Islet precursor cell (in vitro differentiated cells): ENCODE measurements around the gene RESP18.
A peak's percentile ranks its signal among the peaks of the same experiment; 100 is the strongest.

Experiments used
- DNase-seq: peaks from one replicate; pipeline ENCODE4 v3.0.0-alpha.2; 2018

Gene RESP18

DNA sequence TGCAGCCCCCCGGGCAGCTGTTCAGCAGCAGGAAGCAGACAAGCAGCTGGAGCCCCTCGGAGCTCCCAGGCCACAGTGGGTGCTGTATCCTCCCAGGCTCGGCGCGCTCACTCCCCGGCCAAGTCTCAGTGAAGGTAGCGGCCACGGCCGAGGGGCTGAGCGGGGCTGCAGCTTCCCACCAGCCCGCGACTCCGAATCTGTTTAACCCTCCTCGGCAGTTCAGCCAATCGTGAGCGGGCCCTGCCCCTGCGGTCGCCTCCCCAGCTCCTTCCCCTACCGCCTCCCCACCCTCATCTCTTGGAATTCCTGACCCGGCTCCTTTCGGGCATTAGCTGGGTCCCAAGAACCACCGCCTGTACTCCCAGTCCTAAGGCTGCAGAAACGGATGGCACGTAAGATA lies at the start of gene RESP18:
Gene RESP18, minus strand, starts transcription at position 203 of the 400 bp plus-strand sequence.
- no peak for DNase-seq

DNA sequence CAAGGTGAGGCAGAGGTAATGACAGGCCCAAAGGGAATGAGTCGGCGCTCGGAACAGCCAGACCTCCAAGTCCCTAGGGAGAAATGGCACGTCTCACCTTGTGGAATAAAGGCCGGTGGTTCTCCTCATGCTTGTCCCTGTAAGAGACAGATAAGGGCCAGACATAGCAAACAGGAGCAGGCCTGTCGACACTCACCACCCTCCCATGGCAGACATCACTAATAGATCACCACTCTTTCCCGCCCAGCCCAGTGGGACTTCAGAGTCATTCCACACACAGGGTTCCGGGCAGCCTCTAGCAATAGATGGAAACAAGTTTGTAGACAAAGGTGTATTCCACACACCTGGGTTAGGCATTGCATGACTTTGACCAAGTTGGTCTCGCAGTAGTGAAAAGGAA lies 48.9 kb upstream of the RESP18 start:
- no peak for DNase-seq

GRCh38 chr2:219380926-219381325 lies 48.4 kb upstream of the RESP18 start:
- no peak for DNase-seq

DNA sequence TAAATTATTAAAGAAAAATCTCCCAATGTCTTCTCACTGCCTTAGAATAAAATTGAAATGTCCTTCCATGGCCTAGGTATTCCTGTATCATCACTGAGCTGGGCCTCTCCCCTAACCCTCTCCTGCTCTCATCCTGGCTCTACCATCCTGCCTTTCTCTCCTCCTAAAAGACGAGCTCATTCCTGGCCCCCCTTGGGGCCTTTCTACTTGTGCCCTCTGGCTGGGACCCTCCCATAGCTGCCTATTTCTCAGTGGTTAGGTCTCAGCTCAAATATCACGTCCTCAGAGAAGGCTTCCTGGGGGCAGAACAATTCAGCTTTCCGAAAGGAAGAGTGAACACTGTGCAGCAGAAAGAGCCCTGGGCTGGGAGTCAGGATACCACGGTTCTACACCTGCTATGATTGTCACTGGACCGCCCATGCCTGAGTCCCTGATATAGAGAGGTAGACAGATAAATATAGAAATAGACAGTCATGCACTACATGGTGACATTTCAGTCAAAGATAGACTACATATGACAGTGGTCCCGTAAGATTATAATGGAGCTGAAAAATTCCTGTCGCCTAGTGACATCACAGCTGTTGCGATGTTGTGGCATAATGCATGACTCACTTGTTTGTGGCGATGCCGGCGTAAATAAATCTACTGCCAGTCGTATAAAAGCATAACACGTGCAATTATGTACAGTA lies 45.8 kb upstream of the RESP18 start:
- DNase-seq, result no peak

- DNase-seq, result no peak
Measured at GRCh38 chr2:219369447-219369861, 36.9 kb upstream of the RESP18 start.

DNA sequence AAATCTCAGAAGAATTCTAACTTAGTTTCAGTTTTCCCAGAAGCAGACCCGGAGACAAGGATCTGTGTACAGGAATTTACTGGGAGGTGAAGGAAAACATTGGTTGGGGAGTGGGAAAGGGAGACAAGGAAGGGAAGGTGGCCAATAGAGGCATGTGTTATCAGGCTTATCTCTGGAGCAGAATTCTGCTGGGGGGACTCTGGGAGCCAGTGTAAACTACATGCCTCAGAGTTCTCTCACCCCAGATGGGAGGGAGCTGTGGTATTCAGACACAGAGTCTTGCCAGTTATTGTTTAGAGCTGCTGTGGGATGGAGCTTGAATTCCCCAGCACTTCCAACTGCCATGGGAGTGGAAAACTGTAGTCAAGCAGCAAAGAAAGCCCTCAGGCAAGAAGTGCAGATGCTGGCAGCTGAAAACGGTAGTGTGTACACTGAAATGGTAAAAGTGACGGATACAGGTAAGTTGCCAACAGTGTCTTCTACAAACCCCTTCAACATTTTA lies 36.2 kb upstream of the RESP18 start:
- peak; percentile 94 for DNase-seq

GRCh38 chr2:219362524-219363164 lies 30.1 kb upstream of the RESP18 start:
- no peak for DNase-seq

- no peak for DNase-seq
Measured at GRCh38 chr2:219362072-219362471, 29.5 kb upstream of the RESP18 start.

- no peak for DNase-seq
Measured at GRCh38 chr2:219358170-219359075, 25.9 kb upstream of the RESP18 start.

- DNase-seq, result no peak
Measured at GRCh38 chr2:219356834-219357233, 24.3 kb upstream of the RESP18 start.

DNA sequence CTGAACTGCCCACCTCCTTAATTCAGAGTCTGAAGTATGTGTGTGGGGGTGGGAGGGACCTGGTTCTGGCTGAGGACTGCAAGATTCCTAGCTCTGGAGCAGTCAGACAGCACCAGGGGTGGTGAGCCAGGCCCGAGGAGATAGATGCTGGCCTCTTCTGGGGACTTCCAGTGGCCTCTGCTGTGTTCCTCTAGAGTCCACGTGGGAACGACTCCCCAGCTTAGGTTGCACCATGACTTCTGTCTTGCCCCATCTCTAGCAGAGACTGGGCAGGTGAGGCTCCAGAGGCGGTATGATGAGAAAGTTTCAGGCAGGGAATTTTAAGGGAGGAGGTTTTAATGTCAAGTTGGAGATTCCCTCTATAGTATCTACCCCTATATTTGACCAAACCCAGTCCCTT lies 22.0 kb upstream of the RESP18 start:
- no peak for DNase-seq

GRCh38 chr2:219353129-219353528 lies 20.6 kb upstream of the RESP18 start:
- no peak for DNase-seq

GRCh38 chr2:219352448-219353023 lies 20.0 kb upstream of the RESP18 start:
- DNase-seq, result peak; percentile 77

DNA sequence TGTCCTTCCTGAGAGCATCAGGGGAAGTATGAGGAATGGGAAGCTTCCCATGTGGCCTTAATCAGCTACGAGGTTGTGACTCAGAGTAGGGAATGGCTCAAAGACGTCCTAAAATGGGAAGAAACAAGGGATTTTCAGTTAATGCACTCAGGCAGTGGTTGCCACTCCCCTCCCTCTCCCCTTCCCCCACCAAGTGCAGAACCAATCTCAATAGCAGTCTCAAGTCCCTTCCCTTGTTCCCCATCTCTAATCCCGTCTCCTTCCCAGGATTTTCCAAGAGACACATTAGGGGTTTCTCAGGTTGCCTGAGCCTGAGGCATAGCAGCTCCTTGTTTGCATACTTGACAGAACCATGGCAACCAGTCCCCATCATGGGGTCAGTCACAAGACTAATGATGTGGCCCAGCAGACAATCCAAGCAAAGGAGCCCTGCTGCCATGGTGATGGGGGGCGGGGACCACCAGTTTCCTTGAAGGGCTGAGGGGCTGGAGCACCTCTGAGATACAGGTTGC lies 18.2 kb upstream of the RESP18 start:
- DNase-seq, result peak; percentile 64

DNA sequence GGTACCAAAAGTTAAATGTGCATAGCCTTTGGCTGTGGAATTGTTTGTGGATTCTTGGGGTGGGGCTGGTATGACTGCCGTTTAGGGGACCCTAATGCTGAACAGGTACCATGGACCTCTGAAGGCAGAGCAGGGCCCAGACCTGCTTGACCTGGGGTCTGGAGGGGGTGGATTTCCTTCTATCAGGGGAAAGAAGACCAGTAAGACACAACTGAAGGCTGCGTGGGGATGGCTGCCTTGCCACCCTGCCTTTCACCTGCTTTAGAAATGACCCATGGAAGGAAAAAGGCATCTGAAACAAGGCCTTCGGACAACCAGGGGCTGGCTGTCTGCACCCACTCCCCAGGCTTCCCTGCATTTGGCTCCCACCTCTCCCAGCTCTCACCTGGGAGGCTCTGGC lies 17.7 kb upstream of the RESP18 start:
- no peak for DNase-seq

GRCh38 chr2:219344751-219345430 lies 12.3 kb upstream of the RESP18 start:
- no peak for DNase-seq

- DNase-seq, result no peak
Measured at GRCh38 chr2:219335373-219335786, 2.8 kb upstream of the RESP18 start.

- no peak for DNase-seq
Measured at GRCh38 chr2:219334076-219334475, 1.5 kb upstream of the RESP18 start.

DNA sequence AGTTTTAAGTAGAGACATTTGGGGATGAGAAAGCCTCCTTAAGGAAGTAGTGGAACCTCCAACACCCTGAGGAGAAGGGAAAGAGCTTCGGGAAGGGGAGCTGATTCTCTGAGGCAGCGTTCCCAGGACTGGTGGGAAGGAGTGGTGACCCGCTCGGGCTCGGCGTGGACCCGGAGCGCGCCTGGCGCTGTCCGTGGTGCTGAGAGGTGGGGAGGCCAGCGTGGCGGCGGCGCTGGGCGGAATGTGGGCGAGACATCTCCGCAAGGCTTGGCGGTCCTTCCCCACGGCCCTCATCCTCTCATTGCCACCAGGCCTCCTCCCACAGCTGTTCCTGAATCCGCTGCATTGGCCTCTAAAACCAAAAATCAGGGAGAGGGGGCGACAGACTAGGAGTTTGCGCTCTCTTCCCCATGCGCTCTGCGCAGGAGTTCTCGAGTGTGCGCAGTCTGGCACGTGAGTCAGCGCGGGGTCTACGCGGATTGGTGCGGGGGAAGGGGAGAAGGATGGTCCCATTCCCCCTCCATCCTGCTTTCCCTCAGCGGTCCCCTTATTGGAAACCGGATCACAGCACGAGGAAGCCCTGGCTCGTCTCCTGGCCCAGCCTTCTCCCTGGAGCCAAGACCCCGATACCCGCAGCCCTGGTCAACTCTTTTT lies 857 bp downstream of the RESP18 start:
- DNase-seq, result peak; percentile 83

DNA sequence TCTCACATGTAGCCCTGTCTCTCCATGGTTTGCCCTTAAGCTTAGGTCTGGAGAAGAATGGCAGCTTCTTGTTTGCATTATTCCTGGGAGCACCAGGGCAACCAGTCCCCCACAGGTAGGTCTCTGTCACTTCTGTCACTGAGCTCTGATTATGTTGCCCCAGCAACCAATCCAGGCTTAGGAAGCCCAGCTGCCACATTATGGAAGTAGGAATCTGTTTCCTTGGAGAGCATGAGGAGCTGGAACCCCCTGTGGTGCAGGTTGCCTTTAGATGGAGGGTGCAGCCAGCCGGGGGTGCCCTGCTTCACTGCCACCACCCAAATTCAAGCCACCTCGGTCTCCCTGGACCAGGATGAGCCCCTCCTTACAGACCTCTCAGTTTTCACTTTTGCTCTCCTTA lies 4.8 kb downstream of the RESP18 start:
- DNase-seq, result no peak

DNA sequence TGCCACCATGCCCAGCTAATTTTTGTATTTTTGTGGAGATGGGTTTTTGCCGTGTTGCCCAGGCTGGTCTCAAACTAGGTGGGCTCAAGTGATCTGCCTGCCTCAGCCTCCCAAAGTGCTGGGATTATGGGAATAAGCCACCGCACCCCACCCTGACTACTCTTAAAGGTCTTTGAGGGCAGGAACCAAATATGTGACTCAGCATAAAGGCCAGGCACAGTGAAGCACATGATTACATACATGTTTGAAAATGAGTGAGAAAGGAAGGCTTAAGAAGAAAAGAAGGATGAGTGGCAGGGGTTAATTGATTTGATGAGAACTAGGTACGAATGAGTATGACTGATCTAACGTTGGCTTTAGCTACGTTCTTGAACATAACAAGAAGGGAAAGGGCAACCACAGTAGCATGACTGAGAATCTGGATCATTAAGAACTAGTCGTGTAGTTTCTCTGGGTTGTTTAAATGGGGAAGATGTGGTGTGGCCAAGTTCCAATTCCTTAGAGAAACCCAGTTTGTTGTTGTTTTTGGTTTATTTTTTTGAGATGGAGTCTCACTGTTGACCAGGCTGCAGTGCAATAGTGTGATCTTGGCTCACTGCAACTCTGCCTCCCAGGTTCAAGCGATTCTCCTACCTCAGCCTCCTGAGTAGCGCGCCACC lies 6.8 kb downstream of the RESP18 start:
- DNase-seq, result no peak
